A549 (cell line): Measurements from ENCODE around the gene LHCGR.

Experiments used
- BHLHE40 ChIP-seq: IDR thresholded peaks from 2 replicates; pipeline ENCODE4 v1.6.1; 2012; ENCODE audit warnings: low read depth, low read length, inconsistent platforms
- CBX2 ChIP-seq: fragments of 200-600 bp; sonication (generic); IDR thresholded peaks from 2 replicates; pipeline ENCODE4 v1.6.1; 2016; ENCODE audit warnings: low read depth, mild to moderate bottlenecking, borderline replicate concordance
- CEBPB ChIP-seq, 2 experiments: fragments of >200 bp in 1 of 2; sonication (Bioruptor Twin) in 1 of 2; formaldehyde crosslinking in 1 of 2; IDR thresholded peaks; 2 replicates each; pipeline ENCODE4 v1.6.1; 2012 to 2016
- HDAC2 ChIP-seq: fragments of 200-600 bp; sonication (generic); IDR thresholded peaks from 2 replicates; pipeline ENCODE4 v1.6.1; 2016
- KDM1A ChIP-seq: fragments of 200-600 bp; sonication (generic); IDR thresholded peaks from 2 replicates; pipeline ENCODE4 v1.6.1; 2016; ENCODE audit warnings: low read depth, mild to moderate bottlenecking
- POLR2A ChIP-seq: IDR thresholded peaks from 2 replicates; pipeline ENCODE4 v1.6.1; 2012; ENCODE audit warnings: mild to moderate bottlenecking, low read length
- RAD21 ChIP-seq, 2 experiments: fragments of >200 bp in 1 of 2; sonication (Bioruptor Twin) in 1 of 2; formaldehyde crosslinking in 1 of 2; IDR thresholded peaks in 1 of 2; conservative IDR thresholded peaks in 1 of 2; 2 replicates in 1 of 2; 3 replicates in 1 of 2; pipeline ENCODE4 v1.6.1; 2012 to 2018; ENCODE audit warnings: inconsistent platforms in 1 of 2
- RFX5 ChIP-seq: fragments of 450-650 bp; IDR thresholded peaks from 2 replicates; pipeline ENCODE4 v1.7.1; 2014; ENCODE audit warnings: antibody characterized with exemption, mild to moderate bottlenecking, moderate library complexity
- SMC3 ChIP-seq: fragments of >200 bp; sonication (Bioruptor Twin); formaldehyde crosslinking; IDR thresholded peaks from 3 replicates; pipeline ENCODE4 v1.6.1; 2018; ENCODE audit warnings: inconsistent platforms
- ZSCAN20 ChIP-seq: fragments of 250-450 bp; sonication (Bioruptor Pico); IDR thresholded peaks from 2 replicates; pipeline ENCODE4 v1.8.0; 2022; ENCODE audit warnings: mild to moderate bottlenecking, moderate library complexity
- TF ChIP-seq, protein P1 (sequence below): fragments of >200 bp; sonication (Bioruptor Twin); formaldehyde crosslinking; IDR thresholded peaks from 3 replicates; pipeline ENCODE4 v1.5.1; 2016
- TF ChIP-seq, protein P2 (sequence below): IDR thresholded peaks from 2 replicates; pipeline ENCODE4 v1.6.1; 2012

DNA sequence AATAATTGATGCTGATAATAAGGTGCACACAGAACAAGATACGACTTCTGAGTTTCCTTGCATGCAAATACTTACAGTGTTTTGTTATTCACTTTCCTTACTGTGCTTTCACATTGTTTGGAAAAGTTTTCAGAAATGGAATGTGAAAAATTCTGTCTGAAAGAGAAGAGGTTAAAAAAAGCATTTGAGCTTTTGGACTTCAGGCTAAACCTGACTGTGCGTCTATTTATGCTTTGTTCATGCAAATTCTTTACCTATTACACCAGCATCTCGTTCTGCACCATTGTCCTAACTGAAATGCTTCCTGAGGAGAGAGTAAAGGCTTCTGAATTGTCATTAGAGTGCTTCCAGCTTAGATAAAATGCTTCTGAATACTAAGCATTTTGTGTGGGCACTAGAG, 61.4 kb downstream of the LHCGR start:
- TF ChIP-seq RAD21 (conservative IDR thresholded peaks at IDR 0.05 in 1 of 2, IDR thresholded peaks at IDR 0.05 in 1 of 2), result no peak
- TF ChIP-seq, protein P1, sequence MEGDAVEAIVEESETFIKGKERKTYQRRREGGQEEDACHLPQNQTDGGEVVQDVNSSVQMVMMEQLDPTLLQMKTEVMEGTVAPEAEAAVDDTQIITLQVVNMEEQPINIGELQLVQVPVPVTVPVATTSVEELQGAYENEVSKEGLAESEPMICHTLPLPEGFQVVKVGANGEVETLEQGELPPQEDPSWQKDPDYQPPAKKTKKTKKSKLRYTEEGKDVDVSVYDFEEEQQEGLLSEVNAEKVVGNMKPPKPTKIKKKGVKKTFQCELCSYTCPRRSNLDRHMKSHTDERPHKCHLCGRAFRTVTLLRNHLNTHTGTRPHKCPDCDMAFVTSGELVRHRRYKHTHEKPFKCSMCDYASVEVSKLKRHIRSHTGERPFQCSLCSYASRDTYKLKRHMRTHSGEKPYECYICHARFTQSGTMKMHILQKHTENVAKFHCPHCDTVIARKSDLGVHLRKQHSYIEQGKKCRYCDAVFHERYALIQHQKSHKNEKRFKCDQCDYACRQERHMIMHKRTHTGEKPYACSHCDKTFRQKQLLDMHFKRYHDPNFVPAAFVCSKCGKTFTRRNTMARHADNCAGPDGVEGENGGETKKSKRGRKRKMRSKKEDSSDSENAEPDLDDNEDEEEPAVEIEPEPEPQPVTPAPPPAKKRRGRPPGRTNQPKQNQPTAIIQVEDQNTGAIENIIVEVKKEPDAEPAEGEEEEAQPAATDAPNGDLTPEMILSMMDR, result no peak
- no peak for TF ChIP-seq RFX5
- TF ChIP-seq ZSCAN20 (CRISPR knock-in tag), result no peak
- no peak for TF ChIP-seq HDAC2
- TF ChIP-seq BHLHE40, result no peak
- no peak for TF ChIP-seq CBX2
- TF ChIP-seq, protein P2, sequence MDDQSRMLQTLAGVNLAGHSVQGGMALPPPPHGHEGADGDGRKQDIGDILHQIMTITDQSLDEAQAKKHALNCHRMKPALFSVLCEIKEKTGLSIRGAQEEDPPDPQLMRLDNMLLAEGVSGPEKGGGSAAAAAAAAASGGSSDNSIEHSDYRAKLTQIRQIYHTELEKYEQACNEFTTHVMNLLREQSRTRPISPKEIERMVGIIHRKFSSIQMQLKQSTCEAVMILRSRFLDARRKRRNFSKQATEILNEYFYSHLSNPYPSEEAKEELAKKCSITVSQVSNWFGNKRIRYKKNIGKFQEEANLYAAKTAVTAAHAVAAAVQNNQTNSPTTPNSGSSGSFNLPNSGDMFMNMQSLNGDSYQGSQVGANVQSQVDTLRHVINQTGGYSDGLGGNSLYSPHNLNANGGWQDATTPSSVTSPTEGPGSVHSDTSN, result no peak
- TF ChIP-seq SMC3, result no peak
- TF ChIP-seq KDM1A, result no peak
- no peak for TF ChIP-seq POLR2A
- TF ChIP-seq CEBPB (IDR thresholded peaks at IDR 0.05), result no peak
